Right lung (tissue), 10 donors: ENCODE data around the gene IL1RAP. TPM values are rescaled to one million over a fixed set of nuclear protein-coding genes. Genes with fewer than 3 reads are reported as not detected.
"Not testable (repeated sequence)": the region's sequence is repeated elsewhere in the genome, so short reads cannot be mapped to it uniquely, and the experiment has no call there.

Experiments
- DNase-seq, 2 donors: peaks; one replicate each; pipeline ENCODE4 v3.0.0-alpha.2; 2013
- long read RNA-seq, 8 donors: transcript quantifications; one replicate each; lab custom pipeline, GENCODE V29; 2026
- polyA plus RNA-seq, 5 donors: library from polyadenylated mRNA; unstranded; fragments of 120-200 nt; gene quantifications; one replicate each; pipeline versions ENCODE4 v1.2.1 to v1.2.3, GENCODE V29; 2013; ENCODE audit warnings: inconsistent platforms in 1 of 5, low replicate concordance in 1 of 5; ENCODE audit not compliant: insufficient read length in 5 of 5, insufficient read depth in 1 of 5

Gene IL1RAP
- 10 to 100 TPM; 15.6 to 28.6 (median 21.2) TPM for polyA plus RNA-seq
- long read RNA-seq, donor 1, full-length matches to known transcripts: 5 of 5 reads
- long read RNA-seq, donor 1, partial matches to known transcripts: 0 of 5 reads
- long read RNA-seq, donor 1, other reads (novel, unspliced or antisense): 0 of 5 reads
- long read RNA-seq, donor 2, full-length matches to known transcripts: 2 of 2 reads
- long read RNA-seq, donor 2, partial matches to known transcripts: 0 of 2 reads
- long read RNA-seq, donor 2, other reads (novel, unspliced or antisense): 0 of 2 reads
- long read RNA-seq, donor 3: 0 reads
- long read RNA-seq, donor 4, full-length matches to known transcripts: 2 of 2 reads
- long read RNA-seq, donor 4, partial matches to known transcripts: 0 of 2 reads
- long read RNA-seq, donor 4, other reads (novel, unspliced or antisense): 0 of 2 reads
- long read RNA-seq, donor 5, full-length matches to known transcripts: 2 of 2 reads
- long read RNA-seq, donor 5, partial matches to known transcripts: 0 of 2 reads
- long read RNA-seq, donor 5, other reads (novel, unspliced or antisense): 0 of 2 reads
- long read RNA-seq, donor 6, full-length matches to known transcripts: 5 of 5 reads
- long read RNA-seq, donor 6, partial matches to known transcripts: 0 of 5 reads
- long read RNA-seq, donor 6, other reads (novel, unspliced or antisense): 0 of 5 reads
- long read RNA-seq, donor 7, full-length matches to known transcripts: 5 of 5 reads
- long read RNA-seq, donor 7, partial matches to known transcripts: 0 of 5 reads
- long read RNA-seq, donor 7, other reads (novel, unspliced or antisense): 0 of 5 reads
- long read RNA-seq, donor 8, full-length matches to known transcripts: 2 of 2 reads
- long read RNA-seq, donor 8, partial matches to known transcripts: 0 of 2 reads
- long read RNA-seq, donor 8, other reads (novel, unspliced or antisense): 0 of 2 reads

DNA sequence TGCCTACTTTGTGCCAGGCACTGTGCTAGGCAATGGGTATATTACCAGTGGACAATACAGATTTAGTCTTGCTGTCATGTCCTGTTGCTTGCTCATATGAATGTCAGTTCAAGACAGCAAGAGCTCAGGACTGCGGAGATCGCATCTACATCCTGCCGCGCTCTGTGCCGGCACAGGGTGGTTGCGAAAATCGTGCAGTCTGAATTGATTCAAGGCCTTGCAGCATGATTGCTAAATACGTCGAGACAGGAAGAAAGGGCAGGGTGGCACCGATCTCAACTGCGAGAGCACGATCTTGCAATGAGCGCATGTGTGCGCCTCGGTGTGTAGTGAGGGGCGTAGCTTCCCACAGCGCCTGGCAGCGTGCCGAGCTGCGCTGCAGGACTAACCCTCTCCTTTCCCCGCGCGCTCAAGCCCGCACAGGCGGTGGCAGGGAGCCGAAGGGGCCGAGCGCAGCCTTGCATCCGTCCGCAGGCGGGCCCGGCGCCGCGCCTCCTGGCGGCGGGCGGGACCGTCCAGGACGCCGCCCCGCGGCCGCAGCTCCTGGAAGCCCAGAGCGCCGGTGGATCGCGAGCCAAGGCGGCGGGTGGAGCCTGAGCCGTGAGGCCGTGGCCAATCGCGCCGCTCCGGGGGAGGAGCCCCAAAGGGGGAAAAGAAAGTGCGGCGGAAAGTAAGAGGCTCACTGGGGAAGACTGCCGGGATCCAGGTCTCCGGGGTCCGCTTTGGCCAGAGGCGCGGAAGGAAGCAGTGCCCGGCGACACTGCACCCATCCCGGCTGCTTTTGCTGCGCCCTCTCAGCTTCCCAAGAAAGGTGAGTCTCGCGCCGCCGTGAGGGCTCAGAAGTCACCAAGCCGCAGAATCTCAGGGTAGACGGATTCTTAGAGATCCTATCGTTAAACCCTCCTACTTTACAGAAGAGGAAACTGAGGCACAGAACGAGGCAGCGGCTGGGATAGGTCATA is at the start of gene IL1RAP:
Gene IL1RAP, plus strand, starts transcription at position 677 of the 962 bp plus-strand sequence. CDS start 50,205 bp downstream, outside the sequence.
- DNase-seq: peak; percentile 92 to 93

DNA sequence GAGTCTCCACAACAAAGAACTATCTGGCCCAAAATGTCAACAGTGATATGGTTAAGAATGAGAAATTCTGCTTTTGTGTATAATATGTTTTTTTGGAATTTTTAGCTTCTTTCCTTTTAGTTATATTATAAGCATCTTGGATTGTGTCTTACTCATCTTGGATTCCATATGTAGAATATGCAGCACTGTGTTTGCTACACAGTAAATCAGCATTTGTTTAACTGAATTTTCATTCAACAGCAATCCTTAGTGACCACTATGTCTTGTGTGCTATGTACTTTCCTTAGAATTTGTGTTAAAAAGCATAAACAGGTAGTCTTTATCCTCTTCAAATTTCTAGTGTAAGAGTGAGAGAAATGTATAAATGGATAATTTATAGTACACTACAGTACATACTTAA is 46.0 kb upstream of the IL1RAP start:
- DNase-seq: no peak

DNA sequence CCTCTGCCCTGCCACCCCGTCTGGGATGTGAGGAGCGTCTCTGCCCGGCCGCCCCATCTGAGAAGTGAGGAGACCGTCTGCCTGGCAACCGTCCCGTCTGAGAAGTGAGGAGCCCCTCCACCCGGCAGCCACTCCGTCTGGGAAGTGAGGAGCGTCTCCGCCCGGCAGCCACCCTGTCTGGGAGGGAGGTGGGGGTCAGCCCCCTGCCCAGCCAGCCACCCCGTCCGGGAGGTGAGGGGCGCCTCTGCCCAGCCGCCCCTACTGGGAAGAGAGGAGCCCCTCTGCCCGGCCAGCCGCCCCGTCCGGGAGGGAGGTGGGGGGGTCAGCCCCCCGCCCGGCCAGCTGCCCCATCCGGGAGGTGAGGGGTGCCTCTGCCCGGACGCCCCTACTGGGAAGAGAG is 40.6 kb upstream of the IL1RAP start:
- not testable (repeated sequence) for DNase-seq

GRCh38 chr3:190481779-190482178 is 32.1 kb upstream of the IL1RAP start:
- no peak for DNase-seq

- no peak for DNase-seq
Observed at GRCh38 chr3:190485830-190486532, 27.9 kb upstream of the IL1RAP start.

- no peak for DNase-seq
Observed at GRCh38 chr3:190486533-190486864, 27.4 kb upstream of the IL1RAP start.

DNA sequence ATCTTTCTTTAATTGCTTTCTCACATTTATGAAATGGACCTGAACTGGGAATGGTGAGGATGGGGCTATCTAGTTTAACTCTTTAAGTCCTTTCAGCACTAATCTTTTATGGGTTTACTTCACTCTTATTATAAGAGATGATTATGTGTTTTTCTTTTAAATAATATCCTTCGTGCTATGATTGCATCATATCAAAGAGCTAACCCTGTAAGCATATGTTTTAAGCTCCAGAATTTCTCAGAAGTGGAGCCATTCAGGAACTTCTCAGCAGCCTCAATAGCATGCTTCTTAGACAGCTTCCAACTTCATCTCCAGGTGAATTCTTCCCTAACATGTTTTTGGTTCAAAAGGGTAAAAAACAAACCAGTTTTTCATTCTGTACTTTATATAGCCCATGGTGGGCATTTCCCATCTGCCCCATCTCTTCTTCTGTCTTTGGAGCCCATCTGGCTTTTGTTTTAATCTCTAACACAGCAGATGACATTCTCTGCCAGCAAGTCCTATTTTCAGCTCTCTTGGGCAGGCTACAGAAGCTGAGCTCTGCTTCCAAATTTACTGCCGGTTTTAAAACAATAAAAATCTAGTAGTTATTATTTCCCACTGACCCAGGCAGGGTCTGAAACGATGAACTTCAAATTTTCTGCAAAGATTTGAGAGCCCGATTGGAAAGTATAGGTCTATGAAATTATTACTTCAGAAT is 26.8 kb upstream of the IL1RAP start:
- no peak for DNase-seq

DNA sequence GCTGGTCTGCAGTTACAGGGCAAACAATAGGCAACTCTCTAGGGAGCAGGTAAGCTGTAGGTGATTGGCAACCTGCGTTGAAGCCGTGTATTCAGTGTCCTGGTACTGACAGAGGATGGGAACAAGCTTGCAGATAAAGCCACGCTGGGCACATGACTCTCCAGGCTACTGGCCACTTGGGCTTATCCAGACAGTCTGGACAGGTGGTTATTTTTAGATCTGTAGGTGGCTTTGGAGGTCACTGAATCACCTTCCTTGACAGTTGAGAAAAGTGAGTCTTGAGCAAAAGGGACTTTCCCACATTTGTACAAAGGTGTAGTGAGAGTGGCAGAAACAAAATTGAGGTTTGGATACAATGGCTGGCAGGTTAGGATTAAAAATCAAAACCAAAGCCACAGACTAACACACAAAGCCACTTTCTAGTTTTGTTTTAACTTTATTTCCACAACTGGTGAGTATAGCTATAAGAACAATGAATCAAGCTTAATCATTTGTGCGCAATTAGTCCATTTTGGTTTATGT is 22.3 kb upstream of the IL1RAP start:
- no peak for DNase-seq

- no peak for DNase-seq
Observed at GRCh38 chr3:190492129-190492528, 21.8 kb upstream of the IL1RAP start.

DNA sequence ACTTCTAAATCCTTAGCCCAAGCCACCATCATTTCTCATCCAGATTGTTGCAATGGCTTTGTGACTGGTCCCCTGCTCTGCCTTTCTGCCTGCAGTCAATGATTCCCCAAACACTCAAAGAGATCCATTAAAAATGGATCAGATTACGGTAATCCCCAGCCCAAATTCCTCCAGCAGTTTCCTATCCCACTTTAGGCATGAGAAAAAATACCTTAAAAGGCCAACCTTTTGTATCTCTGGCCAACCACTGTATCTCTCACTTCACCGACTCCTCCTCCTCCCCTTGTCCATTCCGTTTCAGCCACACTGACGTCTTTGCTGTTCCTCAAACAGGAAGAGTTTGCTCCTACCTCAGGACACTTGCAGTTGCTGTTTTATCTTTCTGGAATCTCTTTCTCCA is 20.9 kb upstream of the IL1RAP start:
- DNase-seq: no peak

DNA sequence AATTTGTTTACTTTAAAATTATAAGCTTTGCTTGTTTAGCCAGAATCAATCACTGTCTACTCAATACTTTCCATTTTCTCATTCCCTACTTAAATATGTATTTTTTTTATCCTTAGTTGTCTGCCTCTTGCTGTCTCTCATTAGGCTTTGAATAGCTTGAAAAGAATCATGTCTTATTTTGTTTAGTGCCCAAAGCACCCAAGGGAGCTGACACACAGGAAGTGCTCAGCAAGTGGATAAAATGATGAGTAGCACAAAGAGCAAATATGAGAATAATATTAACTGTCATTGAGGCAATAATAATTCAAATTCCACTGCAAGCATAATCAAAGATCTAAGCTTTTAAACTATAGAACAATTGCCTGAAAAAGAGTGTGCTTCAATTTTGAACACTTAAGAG is 19.0 kb upstream of the IL1RAP start:
- no peak for DNase-seq

- no peak for DNase-seq
Observed at GRCh38 chr3:190495354-190495753, 18.5 kb upstream of the IL1RAP start.

- DNase-seq: no peak
Observed at GRCh38 chr3:190495796-190496195, 18.1 kb upstream of the IL1RAP start.

GRCh38 chr3:190496859-190497258 is 17.0 kb upstream of the IL1RAP start:
- DNase-seq: no peak

DNA sequence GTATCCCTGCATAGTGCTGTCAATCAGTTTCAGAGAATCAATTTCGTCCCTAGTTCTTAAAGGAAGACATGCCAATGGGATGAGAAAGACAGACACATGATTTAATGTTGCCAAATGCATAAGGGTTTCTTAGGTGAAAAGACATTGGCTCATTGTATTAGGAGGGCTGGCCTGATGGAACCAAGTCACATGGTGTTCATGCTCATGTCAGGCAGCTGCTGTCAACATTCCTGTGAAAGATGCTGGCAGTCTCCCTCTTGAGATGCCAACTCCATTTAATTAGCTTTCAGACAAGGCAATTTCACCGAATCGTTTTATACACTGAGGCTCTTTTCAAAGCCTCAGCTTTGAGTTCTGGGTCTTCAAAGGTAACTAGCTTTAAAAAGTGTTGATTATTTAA is 16.1 kb upstream of the IL1RAP start:
- DNase-seq: no peak

DNA sequence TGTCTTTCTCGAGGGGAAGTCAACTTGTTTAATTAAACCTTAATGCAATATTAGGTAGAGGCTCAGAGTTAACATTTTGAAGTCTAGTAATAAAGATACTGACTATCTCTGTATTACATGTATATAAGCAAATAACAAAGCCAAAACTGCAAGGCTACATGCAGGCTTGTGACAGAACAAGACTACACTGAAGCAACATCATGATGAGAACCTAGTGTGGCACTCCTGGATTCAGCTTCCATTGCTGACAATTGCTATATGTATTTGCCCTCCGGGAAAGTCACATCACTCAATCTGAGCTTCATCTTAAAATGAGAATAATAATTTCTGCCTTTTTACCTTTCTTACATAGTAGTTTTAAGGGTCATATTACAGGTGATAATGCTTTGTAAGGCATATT is 15.6 kb upstream of the IL1RAP start:
- DNase-seq: no peak

DNA sequence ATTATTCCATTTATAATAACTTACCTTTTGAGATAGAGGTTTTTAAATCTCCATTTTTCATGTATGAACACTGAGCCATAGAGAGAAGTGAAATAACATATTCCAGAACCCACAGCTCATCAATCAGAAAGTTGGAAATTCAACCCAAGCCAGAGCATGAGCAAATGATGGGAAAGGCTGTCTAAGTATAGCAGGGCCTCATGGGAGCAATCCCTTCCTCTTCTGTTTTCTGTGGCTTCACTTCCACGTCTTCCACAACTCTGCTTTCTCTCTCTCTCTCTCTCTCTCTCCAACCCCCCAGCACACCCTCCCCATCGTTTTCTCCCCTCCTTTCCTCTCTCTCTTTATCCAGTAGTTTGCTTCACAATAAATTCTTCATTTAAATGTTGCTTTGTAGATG is 14.8 kb upstream of the IL1RAP start:
- DNase-seq: no peak

DNA sequence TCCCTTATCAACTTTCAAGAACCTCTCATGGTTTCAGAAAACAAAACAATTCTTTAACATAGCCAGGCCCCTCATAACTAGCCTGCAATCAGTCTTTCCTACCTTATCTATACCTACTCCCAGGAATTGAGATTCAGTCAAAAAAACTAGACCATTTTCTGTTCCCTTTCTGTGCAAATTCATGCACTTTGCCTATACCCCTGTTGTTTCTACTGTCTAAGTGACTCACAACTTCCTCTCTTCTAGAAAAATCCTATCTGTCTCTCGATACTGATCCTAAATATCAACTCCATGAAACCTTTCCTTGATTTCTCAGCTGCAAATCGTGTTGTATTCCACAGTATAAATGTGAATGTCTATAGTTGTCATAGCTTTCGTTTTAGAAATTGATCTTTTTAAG is 10.9 kb upstream of the IL1RAP start:
- no peak for DNase-seq

DNA sequence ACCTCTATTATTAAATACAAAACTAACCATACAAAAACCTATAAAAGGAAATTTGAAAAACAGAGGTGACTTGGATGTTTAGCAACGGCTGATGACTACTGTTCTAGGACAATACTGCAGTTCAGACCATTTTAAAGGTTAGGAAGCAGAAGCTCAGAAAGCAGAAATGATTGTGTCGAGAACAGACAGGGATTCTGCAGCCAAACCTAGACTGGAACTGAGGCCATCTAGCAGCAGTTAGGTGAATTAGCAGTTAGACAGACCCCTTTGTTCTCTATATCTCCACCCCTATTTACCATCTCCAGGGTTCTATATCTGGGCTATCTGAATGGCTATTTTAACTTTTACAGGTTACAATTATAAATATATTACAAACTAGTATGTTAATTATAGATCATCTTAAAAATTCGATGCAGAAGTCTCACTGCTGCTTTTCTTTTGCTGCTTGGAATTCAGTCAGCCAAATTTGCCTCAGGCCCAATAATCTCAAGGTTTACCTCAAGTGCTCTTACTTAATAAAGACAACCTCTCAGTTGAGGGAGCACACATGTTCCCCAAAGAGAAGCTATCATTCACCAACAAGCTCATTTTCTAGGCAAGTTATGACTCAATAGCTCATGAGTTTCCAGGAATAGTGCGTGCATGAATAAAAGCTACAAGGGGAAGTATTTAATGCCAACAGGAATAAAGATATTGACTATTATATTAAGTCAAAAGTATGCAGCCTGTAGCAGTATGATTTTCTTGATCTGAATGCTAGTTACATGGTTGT is 9.3 kb upstream of the IL1RAP start:
- no peak for DNase-seq
